GM13976 (cell line): ENCODE data around the gene OR2T2.
"Not testable (repeated sequence)": the region's sequence is repeated elsewhere in the genome, so short reads cannot be mapped to it uniquely, and the experiment has no call there.

Experiments
- DNase-seq: peaks from one replicate; pipeline ENCODE4 v3.0.0; 2012; ENCODE audit warnings: low spot score
- in situ Hi-C: fragments of 300-500 bp; cut with MboI; formaldehyde crosslinking; loops from one replicate; pipeline ENCODE4 v1.12.0; 2022; ENCODE audit warnings: low sequenced_read_pairs, mixed read lengths, inconsistent platforms; ENCODE audit not compliant: unreplicated experiment
- TF ChIP-seq, protein P1 (sequence below): IDR thresholded peaks from 2 replicates; pipeline ENCODE4 v1.5.1; 2012; ENCODE audit warnings: borderline replicate concordance, mild to moderate bottlenecking; ENCODE audit not compliant: insufficient read depth; ENCODE audit errors: extremely low read depth, missing control alignments, control extremely low read depth

Gene OR2T2, protein sequence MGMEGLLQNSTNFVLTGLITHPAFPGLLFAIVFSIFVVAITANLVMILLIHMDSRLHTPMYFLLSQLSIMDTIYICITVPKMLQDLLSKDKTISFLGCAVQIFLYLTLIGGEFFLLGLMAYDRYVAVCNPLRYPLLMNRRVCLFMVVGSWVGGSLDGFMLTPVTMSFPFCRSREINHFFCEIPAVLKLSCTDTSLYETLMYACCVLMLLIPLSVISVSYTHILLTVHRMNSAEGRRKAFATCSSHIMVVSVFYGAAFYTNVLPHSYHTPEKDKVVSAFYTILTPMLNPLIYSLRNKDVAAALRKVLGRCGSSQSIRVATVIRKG

DNA sequence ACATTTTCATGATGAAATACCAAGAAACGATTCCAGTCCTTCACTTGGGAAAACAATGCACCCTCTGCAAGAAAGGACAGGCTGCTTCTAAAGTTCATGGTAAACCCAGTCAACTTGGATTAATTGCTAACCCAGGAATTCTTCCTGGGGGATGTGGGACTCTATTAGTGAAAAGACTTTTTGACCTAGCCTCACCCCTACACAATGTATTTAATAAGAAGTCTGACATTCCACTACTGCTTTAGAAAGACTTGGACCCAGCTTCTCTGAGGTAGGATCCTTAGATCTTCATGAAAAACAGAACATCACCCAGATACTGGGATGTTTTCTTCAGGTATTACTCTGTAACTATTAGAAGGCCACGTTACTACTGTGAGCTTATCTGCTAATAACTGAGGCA lies at the start of gene OR2T2:
Gene OR2T2, plus strand, starts transcription at position 239 of the 400 bp plus-strand sequence. CDS start 7,161 bp downstream, outside the sequence.
- in situ Hi-C loops, DNase-seq: not testable (repeated sequence)

DNA sequence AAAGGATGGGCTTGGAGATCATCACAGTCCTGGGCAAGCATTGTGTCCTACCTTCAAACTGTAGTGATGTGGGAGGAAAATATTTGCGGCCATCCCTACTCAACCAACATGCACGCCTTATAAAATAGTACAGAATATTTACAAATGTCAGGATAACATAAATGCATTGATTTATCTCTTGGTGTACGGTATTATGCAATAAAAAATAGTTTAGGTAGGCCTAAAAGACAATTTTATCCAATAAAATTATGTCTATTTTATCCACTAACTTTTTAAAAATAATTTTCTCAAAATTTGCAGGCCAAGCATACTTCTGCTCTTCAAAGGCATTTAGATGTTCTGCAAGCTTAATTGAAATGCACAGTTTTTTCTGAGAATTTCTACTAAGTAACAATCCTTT lies 42.7 kb upstream of the OR2T2 start, which contains the start of gene OR2T1:
Gene OR2T1, plus strand, starts transcription at position 301 of the 400 bp plus-strand sequence. CDS start 3,100 bp downstream, outside the sequence.
- in situ Hi-C loops = loop anchor here (10.0 kb wide), 1 partner anchor 212 kb away; no protein-coding TSS in a partner anchor
- TF ChIP-seq, protein P1, sequence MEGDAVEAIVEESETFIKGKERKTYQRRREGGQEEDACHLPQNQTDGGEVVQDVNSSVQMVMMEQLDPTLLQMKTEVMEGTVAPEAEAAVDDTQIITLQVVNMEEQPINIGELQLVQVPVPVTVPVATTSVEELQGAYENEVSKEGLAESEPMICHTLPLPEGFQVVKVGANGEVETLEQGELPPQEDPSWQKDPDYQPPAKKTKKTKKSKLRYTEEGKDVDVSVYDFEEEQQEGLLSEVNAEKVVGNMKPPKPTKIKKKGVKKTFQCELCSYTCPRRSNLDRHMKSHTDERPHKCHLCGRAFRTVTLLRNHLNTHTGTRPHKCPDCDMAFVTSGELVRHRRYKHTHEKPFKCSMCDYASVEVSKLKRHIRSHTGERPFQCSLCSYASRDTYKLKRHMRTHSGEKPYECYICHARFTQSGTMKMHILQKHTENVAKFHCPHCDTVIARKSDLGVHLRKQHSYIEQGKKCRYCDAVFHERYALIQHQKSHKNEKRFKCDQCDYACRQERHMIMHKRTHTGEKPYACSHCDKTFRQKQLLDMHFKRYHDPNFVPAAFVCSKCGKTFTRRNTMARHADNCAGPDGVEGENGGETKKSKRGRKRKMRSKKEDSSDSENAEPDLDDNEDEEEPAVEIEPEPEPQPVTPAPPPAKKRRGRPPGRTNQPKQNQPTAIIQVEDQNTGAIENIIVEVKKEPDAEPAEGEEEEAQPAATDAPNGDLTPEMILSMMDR = no peak
- no peak for DNase-seq

DNA sequence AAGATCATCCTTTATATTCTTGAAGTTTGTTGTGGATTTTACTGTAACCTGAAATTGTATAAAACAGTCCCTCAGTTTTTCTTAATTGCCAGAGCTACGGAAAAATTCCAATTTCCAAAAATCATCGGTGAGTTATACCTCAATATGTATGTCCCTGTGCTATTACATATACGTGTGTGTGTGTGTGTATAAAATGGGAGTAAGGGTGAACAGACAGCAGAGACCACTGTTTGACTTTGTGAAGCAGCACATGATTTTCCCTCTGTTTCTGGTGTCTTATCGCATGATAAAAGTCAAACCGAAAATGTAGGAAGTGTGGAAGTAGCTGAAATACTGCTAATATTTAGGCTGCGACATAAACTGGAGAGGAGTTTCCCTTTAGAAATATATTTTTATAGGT lies 41.4 kb upstream of the OR2T2 start:
- TF ChIP-seq, protein P1 = no peak
- in situ Hi-C loops = loop anchor here (10.0 kb wide), 1 partner anchor 211 kb away; no protein-coding TSS in a partner anchor
- no peak for DNase-seq

DNA sequence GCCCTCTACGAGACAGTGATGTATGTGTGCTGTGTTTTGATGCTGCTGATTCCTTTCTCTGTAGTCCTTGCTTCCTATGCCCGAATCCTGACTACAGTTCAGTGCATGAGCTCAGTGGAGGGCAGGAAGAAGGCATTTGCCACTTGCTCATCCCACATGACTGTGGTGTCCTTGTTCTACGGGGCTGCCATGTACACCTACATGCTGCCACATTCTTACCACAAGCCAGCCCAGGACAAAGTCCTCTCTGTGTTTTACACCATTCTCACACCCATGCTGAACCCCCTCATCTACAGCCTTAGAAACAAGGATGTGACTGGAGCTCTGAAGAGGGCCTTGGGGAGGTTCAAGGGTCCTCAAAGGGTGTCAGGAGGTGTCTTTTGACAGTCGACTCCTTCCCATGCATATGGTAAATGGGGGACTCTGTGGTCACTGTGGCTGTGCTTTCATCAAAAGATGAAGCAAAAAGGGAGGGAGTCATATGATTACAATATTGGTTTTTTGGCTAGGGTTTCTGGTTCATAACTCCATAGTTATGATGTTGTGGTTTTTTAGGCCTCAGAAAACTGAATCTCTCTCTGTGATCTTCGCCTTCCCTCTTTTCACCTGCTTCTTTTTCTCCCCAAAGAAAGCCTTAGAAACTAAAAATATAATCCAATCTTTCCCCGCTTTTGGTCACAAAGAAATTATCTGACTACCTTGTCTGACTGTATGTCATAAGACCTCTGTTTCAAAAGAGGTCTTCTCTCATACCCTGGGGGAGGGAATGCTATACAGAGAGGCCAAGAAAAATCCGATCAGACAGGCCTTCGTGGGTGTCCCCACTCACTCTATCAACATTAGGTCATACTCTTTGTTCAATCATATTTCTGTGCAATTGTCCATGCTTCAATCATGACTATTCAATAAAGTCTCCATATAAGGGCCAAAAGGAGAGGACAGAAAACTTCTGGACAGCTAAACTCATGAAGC lies 38.4 kb upstream of the OR2T2 start:
- DNase-seq = no peak
- TF ChIP-seq, protein P1 = no peak
- in situ Hi-C loops = loop anchor here (10.0 kb wide), 1 partner anchor 208 kb away; no protein-coding TSS in a partner anchor

DNA sequence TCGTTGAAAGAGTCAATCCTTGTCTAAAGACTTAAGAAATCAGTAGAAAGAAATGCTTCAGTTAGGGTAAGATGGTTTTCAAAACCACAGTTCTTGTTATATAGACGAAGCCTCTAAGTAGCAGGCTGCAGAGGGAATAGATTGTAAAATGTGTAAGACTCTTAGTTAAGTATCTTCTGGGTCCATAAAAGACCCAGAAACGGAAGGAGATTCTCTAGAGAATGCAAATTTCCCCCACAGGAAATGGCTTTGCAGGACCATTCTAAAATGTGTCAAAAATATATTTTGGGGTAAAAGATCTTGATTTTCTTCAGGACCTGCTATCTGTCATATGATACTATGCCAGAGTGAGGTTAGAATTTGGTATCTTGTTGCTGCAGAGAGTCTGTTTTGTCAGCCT lies 29.2 kb upstream of the OR2T2 start:
- in situ Hi-C loops = no loop called here
- TF ChIP-seq, protein P1 = no peak
- no peak for DNase-seq

DNA sequence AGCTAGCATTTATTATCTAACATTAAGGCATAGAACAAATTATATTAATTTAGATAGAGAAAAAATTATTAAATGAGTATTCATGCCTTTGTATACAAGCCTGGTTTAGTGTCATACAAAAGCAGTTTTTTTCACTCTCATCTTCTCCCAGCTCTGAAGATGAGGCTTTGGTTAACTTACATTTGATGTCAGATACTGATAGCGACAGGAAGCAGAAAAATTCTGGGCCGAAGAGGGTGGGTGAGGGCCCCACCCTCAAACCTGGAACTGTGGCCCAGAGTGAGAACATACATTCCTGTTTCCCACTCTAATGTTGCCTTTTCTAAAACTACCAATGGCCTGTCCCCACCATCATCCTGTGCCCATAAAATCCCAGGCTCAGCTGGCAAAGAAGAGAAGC lies 27.6 kb upstream of the OR2T2 start:
- in situ Hi-C loops = no loop called here
- TF ChIP-seq, protein P1 = no peak
- no peak for DNase-seq
